ENCODE measurements around the gene KIRREL2.

GRCh38 chr19:35858311-35858710 is 1.6 kb downstream of the KIRREL2 start:
- TF ChIP-seq CTCF (conservative IDR thresholded peaks at IDR 0.05; ENCODE audit: low read length) (no peak), EZH2phosphoT487 (IDR thresholded peaks at IDR 0.05; ENCODE audit: borderline replicate concordance, low read depth, low read length) (no peak)

Measured in OCI-LY7 (cell line).